ENCODE results near the gene NDUFB10. TPM values are rescaled to one million over a fixed set of nuclear protein-coding genes. Genes with fewer than 3 reads are reported as not detected.
A peak's percentile ranks its signal among the peaks of the same experiment; 100 is the strongest.

Gene NDUFB10
- total RNA-seq, 6 experiments from 2014 or later, result 68.7 to 210 (median 81.2) TPM

DNA sequence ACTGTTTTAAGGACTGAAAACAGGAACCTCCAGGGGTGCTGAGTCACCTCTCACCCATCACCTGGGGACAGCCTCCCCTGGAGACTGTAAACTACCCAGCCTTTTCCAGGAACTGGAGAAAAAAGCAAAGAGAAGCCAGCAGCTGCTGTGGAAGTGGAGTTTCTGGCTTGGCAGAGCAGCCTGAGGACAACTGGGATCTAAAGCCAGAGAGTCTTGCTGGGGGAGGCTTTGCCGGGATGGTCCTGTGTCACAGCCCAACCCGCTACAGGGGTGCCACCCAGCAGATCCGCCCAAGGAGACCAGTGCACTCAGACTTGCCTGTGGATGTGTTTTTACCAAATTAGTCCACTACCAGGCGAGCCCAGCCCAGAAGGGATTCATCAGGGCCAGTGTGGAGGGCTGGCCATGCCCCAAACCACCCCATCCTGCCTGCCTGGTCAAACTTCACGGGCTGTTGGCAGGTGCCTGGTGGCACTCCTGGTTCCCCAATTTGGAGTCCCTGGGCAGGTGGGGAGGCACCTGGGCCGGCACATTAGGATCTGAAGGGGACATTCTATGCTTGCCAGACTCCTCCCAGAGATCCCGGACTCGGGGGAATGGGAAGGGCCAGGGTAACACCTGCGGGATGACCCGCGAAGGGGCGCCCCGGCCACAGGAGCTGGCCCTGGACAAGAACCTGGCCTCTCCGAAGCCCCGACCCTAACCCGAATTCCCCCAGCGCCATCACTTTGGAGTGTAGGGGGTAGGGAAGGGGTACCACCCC is 17.1 kb upstream of the NDUFB10 start:
- H3K27ac ChIP-seq, result peak overlapping the region; percentile 66 to 85 (median 73)
- WGBS (ENCODE audit: insufficient coverage, low coverage, low lambda C conversion rate, missing lambda C conversion rate), result 3% methylated on average over 9 of the region's 17 CpGs
- H3K4me1 ChIP-seq, result peaks cover 0 to 48% (median 16%) of the 10 kb centered on the region in 4 donors
- peak overlapping the region; percentile 75 to 83 (median 79) for H3K4me3 ChIP-seq
- intact Hi-C loops (cut with DNase I), result no loop called here
- DNase-seq, result peak in 1 of 3 donors; percentile 69
- peaks cover 0 to 35% (median 13%) of the 10 kb centered on the region in 4 donors for H3K36me3 ChIP-seq
- no peaks in the 10 kb centered on the region for H3K27me3 ChIP-seq
- no peaks in the 10 kb centered on the region for H3K9me3 ChIP-seq
- TF ChIP-seq, protein P1, sequence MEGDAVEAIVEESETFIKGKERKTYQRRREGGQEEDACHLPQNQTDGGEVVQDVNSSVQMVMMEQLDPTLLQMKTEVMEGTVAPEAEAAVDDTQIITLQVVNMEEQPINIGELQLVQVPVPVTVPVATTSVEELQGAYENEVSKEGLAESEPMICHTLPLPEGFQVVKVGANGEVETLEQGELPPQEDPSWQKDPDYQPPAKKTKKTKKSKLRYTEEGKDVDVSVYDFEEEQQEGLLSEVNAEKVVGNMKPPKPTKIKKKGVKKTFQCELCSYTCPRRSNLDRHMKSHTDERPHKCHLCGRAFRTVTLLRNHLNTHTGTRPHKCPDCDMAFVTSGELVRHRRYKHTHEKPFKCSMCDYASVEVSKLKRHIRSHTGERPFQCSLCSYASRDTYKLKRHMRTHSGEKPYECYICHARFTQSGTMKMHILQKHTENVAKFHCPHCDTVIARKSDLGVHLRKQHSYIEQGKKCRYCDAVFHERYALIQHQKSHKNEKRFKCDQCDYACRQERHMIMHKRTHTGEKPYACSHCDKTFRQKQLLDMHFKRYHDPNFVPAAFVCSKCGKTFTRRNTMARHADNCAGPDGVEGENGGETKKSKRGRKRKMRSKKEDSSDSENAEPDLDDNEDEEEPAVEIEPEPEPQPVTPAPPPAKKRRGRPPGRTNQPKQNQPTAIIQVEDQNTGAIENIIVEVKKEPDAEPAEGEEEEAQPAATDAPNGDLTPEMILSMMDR (IDR thresholded peaks at IDR 0.05), result no peak
- no peak for TF ChIP-seq POLR2A (IDR thresholded peaks at IDR 0.05)
- peak in 3 of 4 donors; percentile 2 to 11 (median 3) for ATAC-seq

DNA sequence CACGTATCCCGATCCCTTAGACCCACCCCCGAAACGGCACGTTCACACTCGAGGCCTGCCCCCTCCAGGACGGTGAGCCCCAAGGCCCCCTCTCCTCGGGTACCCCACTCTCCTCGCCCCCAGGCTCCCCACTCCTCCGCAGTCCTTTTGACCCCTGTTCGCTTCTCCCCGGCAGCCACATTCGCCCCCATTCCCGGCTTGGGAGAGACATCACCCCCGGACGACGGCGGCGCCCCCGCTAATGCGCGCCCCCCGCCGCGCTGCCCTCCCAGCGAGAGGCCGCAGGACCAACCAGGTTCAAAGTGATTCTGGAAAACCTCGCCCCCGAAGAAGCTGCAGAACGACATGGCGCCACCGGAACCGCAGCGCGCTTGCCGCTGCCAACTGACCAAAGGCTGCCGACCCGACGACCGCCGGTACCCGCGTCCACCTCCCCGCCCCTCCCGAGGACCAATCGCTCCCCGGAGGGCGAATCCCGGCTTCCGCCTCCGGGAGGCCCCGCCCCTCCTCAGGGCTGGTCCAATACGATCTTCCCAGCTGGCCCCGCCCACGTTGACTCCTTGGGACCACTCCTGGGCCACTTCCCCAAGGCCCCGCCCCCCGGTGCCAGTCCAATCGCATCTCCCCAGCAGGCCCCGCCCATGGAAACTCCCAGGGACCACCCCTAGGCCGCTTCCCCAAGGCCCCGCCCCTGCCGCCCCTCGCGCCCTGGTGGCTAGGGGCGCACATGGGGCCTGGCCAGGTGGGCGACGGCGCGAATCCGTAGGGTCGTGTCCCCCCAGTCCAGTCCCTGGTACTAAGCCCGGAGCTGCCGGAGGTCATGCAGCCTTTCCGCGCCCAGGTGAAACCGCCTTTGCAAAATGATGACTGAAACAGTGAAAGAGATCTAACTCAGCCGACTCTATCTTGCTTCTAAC is 16.3 kb upstream of the NDUFB10 start, which contains the start of gene MSRB1:
MSRB1 (minus strand) TSS at position 390 of the 917 bp plus-strand sequence; CDS start at position 347, 43 bp downstream.
- Histone ChIP-seq H3K36me3 (peaks cover 0 to 26% (median 9%) of the 10 kb centered on the region in 4 donors), H3K4me3 (peak within 1 kb of the TSS; percentile 75 to 83 (median 79)), H3K27ac (peak within 1 kb of the TSS; percentile 66 to 85 (median 73)), H3K27me3 (no peaks in the 10 kb centered on the region), H3K9me3 (no peaks in the 10 kb centered on the region), H3K4me1 (peaks cover 0 to 43% (median 15%) of the 10 kb centered on the region in 4 donors)
- intact Hi-C loops (cut with DNase I), result no loop called here
- peak; percentile 99 for TF ChIP-seq POLR2A (IDR thresholded peaks at IDR 0.05)
- TF ChIP-seq, protein P1 (IDR thresholded peaks at IDR 0.05), result no peak
- peak; percentile 81 to 92 (median 86) for ATAC-seq
- DNase-seq, result peak; percentile 100
- WGBS (ENCODE audit: insufficient coverage, low coverage, low lambda C conversion rate, missing lambda C conversion rate), result 0% methylated on average over 20 of the region's 77 CpGs

DNA sequence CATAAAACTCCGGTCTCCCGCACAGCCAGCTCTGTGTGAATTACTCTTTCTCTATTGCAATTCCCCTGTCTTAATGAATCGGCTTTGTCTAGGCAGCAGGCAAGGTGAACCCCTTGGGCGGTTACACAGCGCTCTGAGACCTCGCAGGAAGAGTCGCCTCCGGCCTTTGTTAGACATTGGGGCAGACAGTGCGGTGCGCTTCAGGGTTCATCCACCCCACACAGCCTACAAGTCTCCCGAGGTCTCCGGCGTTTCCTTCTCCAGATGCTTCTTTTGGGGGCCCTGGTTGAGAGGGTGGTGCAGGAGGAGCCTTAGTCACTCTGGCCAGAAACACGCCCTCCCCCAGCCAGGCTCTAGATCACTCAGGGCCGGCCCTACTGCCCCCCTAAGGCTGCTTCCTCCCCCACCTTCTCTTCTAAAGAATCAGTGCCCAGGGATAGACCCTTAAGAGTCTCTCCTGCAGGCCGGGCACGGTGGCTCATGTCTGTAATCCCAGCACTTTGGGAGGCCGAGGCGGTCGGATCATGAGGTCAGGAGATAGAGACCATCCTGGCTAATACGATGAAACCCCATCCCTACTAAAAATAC is 14.6 kb upstream of the NDUFB10 start:
- peaks cover 0 to 11% (median 1%) of the 10 kb centered on the region in 4 donors for H3K36me3 ChIP-seq
- TF ChIP-seq, protein P1 (IDR thresholded peaks at IDR 0.05), result no peak
- no peak for TF ChIP-seq POLR2A (IDR thresholded peaks at IDR 0.05)
- H3K27me3 ChIP-seq, result no peaks in the 10 kb centered on the region
- H3K9me3 ChIP-seq, result no peaks in the 10 kb centered on the region
- WGBS (ENCODE audit: insufficient coverage, low coverage, low lambda C conversion rate, missing lambda C conversion rate), result 92% methylated on average over 14 of the region's 21 CpGs
- DNase-seq (no peak), ATAC-seq (no peak)
- intact Hi-C loops (cut with DNase I), result no loop called here
- H3K27ac ChIP-seq, result no peak overlapping the region
- peaks cover 0 to 27% (median 5%) of the 10 kb centered on the region in 4 donors for H3K4me1 ChIP-seq
- H3K4me3 ChIP-seq, result no peak overlapping the region

Measured in right lobe of liver (tissue), 6 donors.